ENCODE measurements around the gene YKT6.

YKT6 gene

DNA sequence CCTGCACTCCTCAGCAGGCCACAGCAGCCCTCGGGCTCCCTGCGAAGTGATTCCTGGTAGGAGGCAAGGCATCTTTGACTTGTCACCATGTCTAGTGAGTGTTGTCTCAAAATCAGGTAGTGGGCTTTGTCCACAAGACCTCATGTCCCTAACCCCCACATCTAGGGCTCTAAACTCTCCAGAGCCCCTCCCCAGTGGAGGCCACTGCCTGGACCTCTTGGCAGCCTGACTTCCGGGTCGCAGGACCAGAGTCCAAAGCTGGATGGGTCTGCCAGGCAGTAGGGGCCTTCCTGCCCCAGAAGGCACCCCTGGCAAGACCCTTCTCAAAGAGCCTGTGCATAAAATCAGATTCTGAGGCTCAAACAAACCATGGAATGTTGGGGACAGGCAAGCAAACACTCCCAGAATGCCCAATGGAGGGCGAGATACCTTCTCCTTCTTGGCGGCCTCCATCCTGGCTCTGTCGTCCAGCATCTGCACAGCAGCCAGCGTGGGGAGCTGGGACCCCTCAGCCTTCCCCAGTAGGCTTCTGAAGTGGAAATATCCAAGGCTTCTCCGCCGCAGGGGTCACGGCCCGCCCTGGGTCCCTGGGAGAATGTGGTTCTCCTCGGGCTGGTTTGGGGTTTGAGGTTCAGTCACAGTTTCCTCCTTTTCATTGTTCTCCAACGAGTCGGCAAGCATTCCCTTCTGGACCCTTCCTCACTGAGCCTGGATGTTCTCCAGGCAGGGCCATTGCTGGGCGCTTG, 12.1 kb upstream of the YKT6 start:
- Histone ChIP-seq H3K27ac (ENCODE audit: low read length) (no peak overlapping the region), H4K20me1 (ENCODE audit: insufficient read depth, low read length) (no peaks in the 10 kb centered on the region), H3K79me2 (ENCODE audit: low read length) (no peaks in the 10 kb centered on the region), H3K4me2 (ENCODE audit: low read length) (no peak overlapping the region), H3K4me3 (ENCODE audit: low read length) (no peak overlapping the region), H3K27me3 (ENCODE audit: low read depth, low read length) (no peaks in the 10 kb centered on the region; the same call in 1 of the 2 replicates), H3K36me3 (replicated peaks; ENCODE audit: low read depth, low read length) (no peaks in the 10 kb centered on the region), H3K4me1 (ENCODE audit: low read length) (peaks cover 7% of the 10 kb centered on the region), H2AFZ (ENCODE audit: low read depth, low read length) (no peak overlapping the region), H3K9ac (ENCODE audit: low read length) (no peak overlapping the region), H3K9me3 (ENCODE audit: insufficient read depth, low read length) (no peaks in the 10 kb centered on the region)
- TF ChIP-seq, protein P1, sequence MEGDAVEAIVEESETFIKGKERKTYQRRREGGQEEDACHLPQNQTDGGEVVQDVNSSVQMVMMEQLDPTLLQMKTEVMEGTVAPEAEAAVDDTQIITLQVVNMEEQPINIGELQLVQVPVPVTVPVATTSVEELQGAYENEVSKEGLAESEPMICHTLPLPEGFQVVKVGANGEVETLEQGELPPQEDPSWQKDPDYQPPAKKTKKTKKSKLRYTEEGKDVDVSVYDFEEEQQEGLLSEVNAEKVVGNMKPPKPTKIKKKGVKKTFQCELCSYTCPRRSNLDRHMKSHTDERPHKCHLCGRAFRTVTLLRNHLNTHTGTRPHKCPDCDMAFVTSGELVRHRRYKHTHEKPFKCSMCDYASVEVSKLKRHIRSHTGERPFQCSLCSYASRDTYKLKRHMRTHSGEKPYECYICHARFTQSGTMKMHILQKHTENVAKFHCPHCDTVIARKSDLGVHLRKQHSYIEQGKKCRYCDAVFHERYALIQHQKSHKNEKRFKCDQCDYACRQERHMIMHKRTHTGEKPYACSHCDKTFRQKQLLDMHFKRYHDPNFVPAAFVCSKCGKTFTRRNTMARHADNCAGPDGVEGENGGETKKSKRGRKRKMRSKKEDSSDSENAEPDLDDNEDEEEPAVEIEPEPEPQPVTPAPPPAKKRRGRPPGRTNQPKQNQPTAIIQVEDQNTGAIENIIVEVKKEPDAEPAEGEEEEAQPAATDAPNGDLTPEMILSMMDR (IDR thresholded peaks at IDR 0.05; ENCODE audit: low read depth, low read length), result no peak
- TF ChIP-seq EZH2phosphoT487 (IDR thresholded peaks at IDR 0.05; ENCODE audit: low read depth), result no peak

DNA sequence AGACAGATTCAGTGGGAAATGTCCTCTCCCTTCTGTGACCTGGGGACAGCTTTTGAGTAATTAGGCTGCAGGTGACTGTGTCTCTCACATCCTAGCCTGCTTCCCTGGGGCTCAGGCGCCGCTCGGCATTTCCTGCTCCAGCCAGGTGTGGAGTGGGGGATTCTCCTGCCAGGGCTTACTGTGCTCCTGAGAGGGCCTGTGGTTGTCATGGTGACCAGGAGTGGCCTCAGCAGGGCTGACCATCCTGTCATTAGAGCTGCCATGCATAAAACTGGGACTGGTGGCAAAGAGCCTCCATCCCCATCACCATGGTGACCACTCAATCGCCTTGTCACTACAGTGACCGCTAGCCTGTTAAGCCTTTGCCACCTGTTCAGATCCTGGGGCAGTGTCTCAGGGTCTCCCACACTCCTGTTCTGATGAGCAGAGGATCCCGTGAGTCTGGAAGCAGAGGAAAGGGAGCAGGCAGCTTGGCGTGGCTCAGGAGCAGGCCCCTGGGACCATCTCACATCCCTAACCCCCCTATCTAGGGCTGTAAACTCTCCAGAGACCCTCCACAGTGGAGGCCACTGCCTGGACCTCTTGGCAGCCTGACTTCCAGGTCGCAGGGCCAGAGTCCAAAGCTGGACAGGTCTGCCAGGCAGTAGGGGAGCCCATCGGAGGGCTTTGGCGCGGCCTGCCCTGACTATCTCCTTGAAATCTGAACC, 11.3 kb upstream of the YKT6 start, which contains the start of gene GCK:
GCK (minus strand) TSS at position 154 of the 707 bp plus-strand sequence. CDS start 486 bp downstream, outside the sequence.
- Histone ChIP-seq H3K4me2 (ENCODE audit: low read length) (no peak within 1 kb of the TSS), H3K4me1 (ENCODE audit: low read length) (peaks cover 11% of the 10 kb centered on the region), H3K9ac (ENCODE audit: low read length) (no peak within 1 kb of the TSS), H3K9me3 (ENCODE audit: insufficient read depth, low read length) (no peaks in the 10 kb centered on the region), H3K27me3 (ENCODE audit: low read depth, low read length) (no peaks in the 10 kb centered on the region; the same call in 1 of the 2 replicates), H4K20me1 (ENCODE audit: insufficient read depth, low read length) (no peaks in the 10 kb centered on the region), H3K79me2 (ENCODE audit: low read length) (no peaks in the 10 kb centered on the region), H3K36me3 (replicated peaks; ENCODE audit: low read depth, low read length) (no peaks in the 10 kb centered on the region), H3K4me3 (ENCODE audit: low read length) (no peak within 1 kb of the TSS), H2AFZ (ENCODE audit: low read depth, low read length) (no peak within 1 kb of the TSS), H3K27ac (ENCODE audit: low read length) (no peak within 1 kb of the TSS)
- TF ChIP-seq, protein P1 (IDR thresholded peaks at IDR 0.05; ENCODE audit: low read depth, low read length), result no peak
- no peak for TF ChIP-seq EZH2phosphoT487 (IDR thresholded peaks at IDR 0.05; ENCODE audit: low read depth)

DNA sequence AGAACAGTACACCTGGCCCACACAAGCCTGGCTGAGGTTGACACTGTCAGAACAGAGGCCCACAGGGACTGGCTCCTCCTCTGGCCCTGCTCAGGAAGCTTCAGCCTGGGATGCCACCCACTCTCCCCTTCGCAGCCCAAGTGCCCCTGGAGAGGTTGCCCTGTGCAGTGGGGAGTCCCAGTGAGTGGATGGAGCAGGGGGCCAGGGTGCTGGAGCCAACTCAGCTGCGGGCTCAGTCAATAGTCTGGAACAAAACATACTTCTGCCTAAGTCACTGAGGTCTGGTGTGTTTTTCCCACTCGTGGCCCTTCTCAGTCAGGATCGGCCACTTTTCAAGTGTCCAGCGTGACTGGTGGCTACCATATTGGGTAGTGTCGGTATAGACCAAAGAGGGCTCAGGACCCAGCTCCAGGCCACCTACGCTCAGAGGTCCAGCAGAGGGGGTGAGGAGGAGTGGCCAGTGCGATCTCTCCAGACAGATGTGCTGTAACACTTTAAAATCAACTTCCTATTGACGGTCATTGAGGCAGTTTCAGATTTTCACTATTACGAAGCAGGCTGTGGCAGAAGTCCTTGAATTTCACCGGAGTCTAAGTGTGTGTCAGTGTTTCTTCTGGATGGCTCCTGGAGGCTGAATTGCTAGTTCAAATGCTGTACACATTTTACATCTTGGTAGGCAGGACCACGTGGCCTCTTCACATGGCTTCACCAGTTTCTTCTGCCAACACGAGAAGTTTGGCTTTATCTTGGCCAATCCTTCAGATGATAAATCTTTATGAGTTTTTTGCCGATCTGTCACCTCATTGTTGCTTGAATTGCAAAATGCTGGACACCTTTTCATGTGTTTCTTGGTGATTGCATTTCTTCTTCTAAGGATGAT, 10.5 kb upstream of the YKT6 start:
- H3K36me3 ChIP-seq (replicated peaks; ENCODE audit: low read depth, low read length), result no peaks in the 10 kb centered on the region
- H3K4me1 ChIP-seq (ENCODE audit: low read length), result peaks cover 5% of the 10 kb centered on the region; the same call in 1 of the 2 replicates
- H2AFZ ChIP-seq (ENCODE audit: low read depth, low read length), result no peak overlapping the region
- TF ChIP-seq, protein P1 (IDR thresholded peaks at IDR 0.05; ENCODE audit: low read depth, low read length), result no peak
- TF ChIP-seq EZH2phosphoT487 (IDR thresholded peaks at IDR 0.05; ENCODE audit: low read depth), result no peak
- H3K9ac ChIP-seq (ENCODE audit: low read length), result no peak overlapping the region
- H3K9me3 ChIP-seq (ENCODE audit: insufficient read depth, low read length), result no peaks in the 10 kb centered on the region
- H3K4me3 ChIP-seq (ENCODE audit: low read length), result no peak overlapping the region
- H3K27me3 ChIP-seq (ENCODE audit: low read depth, low read length), result no peaks in the 10 kb centered on the region; the same call in 1 of the 2 replicates
- H3K79me2 ChIP-seq (ENCODE audit: low read length), result no peaks in the 10 kb centered on the region
- H3K4me2 ChIP-seq (ENCODE audit: low read length), result no peak overlapping the region
- no peak overlapping the region for H3K27ac ChIP-seq (ENCODE audit: low read length)
- no peaks in the 10 kb centered on the region for H4K20me1 ChIP-seq (ENCODE audit: insufficient read depth, low read length)
